D341Med (cell line): ENCODE data around the gene PHTF1.
"Not testable (repeated sequence)": the region's sequence is repeated elsewhere in the genome, so short reads cannot be mapped to it uniquely, and the experiment has no call there.

Source experiments
- DNase-seq: peaks from one replicate; pipeline ENCODE4 v3.0.0; 2012; ENCODE audit warnings: low spot score

The PHTF1 gene

DNA sequence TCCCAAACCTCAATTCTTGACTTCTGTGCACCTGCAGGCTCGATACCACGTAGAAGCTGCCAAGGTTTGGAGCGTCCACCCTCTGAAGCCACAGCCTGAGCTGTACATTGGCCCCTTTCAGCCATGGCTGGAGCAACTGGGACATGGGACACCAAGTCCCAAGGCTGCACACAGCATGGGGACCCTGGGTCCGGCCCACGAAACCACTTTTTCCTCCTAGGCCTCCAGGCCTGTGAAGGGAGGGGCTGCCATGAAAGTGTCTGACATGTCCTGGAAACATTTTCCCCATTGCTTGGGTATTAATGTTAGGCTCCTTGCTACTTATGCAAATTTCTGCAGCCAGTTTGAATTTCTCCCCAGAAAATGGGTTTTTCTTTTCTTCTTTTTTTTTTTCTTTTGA is 40.7 kb downstream of the PHTF1 start:
- not testable (repeated sequence) for DNase-seq

DNA sequence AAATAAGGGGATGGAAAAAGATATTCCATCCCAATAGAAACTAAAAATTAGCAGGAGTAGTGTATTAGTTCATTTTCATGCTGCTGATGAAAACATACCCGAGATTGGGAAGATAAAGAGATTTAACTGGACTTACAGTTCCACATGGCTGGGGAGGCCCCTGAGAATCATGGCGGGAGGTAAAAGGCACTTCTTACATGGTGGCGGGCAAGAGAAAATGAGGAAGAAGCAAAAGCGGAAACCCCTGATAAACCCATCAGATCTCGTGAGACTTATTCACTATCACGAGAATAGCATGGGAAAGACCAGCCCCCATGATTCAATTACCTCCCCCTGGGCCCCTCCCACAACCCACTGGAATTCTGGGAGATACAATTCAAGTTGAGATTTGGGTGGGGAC is 41.8 kb downstream of the PHTF1 start:
- DNase-seq: not testable (repeated sequence)

DNA sequence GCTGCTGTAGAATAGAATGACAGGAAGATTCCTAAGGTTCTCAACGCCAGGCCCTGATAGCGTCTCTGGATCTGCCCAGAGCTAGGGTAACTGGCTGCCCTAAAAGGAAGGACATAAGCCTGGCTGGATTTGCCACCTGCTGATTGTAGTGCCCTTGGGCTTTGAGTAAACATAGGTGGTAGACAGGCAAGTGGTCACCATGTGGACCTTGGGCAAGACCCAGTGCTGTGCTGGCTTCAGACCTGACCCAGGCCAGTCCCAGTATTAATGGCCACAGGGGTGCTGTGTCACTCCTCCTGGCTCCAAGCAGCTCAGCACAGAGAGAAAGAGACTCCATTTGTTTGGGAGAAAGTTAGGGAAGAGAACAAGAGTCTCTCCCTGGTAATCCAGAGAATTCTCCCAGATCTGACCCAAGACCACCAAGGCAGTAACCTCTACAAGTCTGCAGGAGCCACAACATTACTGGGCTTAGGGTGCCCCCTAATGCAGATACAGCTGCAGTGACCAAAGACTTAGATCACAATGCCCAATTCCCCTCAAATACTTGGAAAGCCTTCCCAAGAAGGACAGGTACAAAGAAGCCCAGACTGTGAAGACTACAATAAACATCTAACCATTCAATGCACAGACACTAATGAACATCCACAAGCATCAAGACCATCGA is 44.5 kb downstream of the PHTF1 start:
- no peak for DNase-seq

DNA sequence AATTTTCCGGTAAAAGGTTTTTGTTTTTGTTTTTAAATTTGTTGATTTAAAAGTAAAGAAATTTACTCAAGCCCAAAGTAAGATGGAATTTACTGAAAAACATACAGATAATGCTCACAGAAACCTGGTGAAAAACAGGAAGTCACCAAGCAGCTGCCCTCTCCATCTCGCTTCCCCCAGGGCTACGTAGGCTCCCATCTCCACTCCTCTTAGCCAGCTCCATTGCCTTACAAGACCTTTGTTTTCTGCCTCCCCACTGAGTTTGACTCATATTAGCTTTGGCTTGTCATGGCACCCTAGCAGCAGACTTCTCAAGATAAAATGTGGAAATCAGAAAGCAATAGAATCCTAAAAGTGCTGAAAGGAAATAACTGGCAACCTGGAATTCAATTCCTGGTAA is 57.9 kb downstream of the PHTF1 start:
- no peak for DNase-seq

DNA sequence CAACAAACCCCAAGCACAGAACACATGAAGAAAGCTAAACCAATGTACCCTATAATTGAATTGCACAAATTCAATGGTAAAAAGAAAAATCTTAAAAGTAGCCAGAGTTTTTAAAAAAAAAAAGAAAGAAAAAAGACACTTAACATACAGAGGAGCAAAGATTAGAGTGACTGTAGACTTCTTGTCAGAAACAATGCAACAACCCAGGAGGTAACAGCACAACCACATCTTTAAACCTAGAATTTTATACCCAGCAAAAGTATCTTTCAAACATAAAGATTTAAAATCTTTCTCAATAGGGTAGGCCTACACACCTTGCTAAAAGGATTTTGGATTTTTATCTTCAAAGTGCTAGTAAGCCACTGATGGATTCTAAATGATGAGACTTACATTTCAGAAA is 64.4 kb downstream of the PHTF1 start:
- no peak for DNase-seq

DNA sequence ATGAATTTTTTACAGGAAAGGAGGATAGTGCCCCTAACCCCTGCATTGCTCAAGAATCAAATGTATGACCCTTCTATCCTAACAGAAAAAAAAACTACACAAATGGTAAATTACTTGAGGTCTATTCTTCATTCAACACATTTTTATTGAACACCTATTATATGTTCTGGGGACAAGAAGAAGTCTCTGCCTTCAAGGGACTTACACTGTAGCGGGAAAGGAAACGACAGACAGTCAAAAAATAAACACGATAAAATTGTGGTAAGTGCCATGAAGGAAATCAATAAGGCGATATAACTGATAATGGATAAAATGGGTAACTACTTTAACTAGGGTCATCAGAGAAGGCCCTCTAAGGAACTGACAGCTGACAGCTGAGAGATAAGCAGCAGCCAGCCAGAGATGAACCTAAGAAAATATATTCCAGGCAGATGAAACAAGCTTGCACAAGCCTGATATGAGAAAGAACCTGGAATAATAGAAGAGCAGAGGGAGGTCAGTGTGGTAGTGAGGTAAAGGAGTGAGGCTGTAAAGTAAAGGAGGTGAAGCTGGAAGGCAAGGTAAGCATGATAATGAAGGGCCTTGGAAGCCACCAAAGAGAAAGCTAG is 66.4 kb downstream of the PHTF1 start:
- DNase-seq: no peak

DNA sequence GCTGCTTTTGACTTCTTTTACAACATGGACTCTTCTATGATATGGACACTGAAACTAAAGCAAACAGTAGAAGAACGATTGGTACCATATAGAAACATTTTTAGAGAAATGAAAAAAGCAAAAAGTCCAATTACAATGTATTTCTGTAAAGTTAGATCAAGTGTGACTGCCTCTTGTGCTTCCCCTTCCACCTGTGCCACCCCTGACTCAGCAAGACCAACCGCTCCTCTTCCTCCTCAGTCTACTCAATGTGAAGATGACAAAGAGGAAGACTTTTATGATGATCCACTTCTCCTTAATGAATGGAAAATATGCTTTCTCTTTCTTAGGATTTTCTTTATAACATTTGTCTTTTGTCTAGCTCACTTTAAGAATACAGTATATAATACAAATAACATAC is 66.9 kb downstream of the PHTF1 start:
- DNase-seq: no peak

DNA sequence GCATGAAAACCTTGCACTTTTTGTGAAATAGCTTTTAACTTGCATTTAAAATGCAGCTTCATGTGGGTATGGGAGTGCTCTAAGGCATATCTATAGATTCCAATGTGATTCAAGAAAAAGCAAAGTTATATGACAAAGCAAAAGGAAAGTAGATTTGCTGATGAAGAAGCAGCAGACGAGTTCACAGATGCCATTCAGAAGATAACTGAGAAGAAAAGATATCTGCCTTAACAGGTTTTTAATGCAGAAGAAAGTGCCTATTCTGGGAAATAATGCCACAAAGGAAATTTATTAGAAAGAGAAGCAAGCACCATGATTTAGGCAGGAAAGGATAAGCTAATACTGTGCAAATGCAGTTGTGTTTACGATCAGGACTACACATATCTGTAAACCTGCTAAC is 68.1 kb downstream of the PHTF1 start:
- no peak for DNase-seq

DNA sequence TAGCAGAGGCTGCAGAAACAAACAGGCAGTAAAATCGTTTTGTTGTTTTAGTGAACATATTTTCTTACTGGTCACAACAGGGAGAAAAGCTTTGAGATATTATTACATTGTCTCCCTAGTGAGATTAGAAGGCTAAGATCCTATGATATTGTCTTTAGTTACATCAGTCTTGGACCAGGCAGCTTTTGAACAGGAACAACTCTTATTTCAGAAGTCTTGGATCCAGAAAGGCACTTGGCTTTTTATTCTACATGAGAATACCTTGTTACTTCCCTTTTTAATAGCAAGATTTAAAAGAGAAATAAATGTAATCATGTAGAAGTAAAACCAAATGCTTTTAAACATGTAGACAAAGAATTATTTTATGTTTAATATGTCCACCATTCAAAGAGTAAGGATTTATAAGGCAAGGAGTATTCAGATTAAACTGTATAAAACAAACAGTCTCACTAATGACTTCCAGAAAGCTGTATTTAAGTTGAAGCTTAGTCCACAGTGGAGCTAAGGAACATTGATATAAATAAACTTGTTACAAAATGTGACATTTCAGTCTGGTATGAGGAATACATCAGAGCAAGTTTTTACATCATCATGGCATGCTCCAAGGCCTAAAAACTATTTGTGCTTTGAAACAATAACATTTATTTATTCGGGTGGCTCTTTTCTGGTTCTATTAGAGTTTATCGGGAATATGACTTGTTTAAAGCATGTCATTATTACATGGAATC is 72.2 kb downstream of the PHTF1 start:
- DNase-seq: no peak

DNA sequence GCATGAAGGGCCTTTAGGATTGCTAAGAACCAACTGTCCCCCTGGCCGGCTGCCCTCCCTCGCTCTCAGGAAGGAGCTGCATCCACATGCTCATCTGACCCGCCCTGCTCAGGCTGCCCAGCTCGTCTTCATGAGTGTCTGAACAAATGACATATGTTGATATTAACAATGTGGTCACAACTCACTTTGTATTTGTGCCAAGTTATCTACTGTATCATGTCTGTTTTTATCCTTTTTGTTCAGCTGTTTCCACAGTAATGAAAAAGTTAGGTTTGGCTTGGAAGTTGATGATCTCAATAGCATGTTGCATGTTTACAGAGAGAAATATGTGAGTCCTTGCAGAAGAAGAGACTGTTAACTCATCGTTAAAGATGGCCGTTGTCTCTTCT is 75.1 kb downstream of the PHTF1 start:
- DNase-seq: no peak

DNA sequence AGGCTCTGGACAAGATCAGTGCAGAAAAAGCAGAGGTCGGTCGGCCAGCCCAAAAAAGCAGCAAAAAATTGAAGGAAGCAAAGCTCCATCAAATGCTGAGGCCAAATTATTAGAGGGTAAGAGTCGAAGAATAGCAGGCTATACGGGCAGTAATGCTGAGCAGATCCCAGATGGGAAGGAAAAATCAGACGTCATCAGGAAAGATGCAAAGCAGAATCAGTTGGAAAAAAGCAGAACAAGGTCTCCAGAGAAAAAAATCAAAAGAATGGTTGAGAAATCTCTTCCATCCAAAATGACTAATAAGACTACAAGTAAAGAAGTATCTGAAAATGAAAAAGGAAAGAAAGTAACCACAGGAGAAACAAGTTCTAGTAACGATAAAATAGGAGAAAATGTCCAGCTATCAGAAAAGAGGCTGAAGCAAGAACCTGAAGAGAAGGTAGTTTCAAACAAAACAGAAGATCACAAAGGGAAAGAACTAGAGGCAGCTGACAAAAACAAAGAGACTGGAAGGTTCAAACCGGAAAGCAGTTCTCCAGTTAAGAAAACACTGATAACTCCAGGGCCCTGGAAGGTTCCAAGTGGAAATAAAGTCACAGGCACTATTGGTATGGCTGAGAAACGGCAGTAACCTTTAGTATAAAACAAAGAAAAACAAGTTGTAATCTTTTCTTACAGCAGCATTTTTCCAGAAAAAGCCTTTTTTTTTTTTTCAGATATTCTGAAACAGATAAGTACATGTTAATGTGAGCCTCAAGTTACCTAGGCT is 75.7 kb downstream of the PHTF1 start:
- DNase-seq: no peak

DNA sequence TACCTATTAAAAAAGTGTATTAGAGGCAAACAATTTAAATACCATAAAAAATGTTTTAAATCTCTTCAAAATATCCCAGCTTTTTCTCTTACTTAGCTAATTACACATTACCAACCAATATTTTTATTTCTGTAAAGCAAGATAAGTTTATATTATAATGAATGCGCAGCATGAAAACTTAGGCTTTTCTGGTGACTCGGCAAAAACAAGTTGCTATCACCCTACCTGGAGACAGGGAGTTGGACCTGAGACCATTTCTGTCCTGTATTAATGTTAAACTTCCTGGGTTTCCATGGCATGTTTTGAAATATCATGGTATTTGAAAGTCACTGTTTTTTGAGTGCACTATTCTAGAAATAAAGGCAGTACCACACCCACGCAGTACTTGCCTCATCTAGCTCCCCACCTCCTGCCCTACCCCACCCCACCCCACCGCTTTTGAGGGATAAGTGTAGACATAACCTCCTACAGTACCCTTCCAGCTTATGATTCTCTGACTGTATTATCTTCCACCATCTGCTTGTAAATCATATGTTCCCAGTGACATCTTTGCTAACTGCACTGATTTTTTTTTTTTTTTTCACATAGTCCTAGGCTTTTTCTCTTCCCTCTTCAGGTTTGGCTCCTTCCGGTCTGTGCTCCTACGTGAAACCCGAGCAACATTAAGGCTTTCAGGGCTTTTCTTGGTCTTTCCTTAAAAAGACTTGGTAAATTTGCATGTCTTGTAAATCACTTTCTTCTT is 77.5 kb downstream of the PHTF1 start:
- DNase-seq: no peak

DNA sequence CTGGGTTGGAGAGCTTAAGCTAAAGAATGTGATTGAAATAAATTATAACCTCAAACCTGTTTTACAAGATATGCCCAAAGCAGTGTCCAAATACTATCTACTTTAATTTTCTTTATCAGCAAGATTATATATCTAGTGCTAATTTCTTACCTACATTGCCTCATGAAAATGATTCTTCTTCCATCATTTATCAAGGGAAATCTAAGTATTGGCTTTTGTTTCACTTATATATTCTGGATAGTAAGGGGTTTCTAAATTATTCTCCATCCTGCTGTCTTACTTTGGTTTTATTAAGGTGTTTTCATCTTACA is 81.2 kb downstream of the PHTF1 start:
- no peak for DNase-seq

DNA sequence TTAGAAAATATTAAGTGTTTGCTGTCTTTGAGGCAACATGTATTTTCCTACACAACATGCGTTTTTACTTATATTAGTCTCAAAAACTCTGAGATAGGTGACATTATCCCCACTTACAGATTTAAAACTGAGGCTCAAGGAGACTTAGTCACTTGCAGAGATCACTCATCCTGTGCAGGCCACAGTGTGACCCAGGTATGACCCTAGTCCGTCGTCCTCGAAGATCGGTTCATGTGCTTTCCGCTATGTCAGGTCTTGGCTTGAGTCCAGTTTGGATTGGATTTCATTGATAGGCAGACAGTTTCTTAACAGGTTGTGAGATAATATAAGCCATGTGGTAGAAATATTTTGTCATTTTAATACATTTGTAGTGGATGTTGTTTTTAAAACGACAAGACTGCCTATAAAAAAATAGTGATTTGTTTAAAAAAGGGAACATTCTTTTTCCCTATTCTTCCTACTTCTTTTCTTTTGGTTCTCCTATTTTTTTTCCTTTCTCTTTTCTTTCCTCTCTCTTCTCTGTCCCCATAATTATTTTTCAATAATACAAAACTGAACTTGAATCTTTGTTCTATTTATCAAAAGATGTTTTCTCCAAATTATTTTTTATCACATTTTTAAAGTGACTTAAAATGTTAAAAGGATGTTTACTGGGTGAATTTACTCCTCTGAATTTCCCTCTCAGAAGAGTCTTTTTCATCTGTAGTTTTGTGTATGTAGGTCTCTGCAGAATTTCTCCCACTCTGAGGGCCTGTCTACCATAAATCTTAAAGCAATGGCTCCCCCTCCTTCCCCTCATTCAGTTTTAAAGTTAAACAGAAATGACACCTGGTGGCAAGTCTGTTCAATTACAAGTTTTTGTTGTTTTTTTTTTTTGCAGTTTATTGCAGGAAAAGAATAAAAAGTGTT is 81.8 kb downstream of the PHTF1 start:
- peak; percentile 52 for DNase-seq

DNA sequence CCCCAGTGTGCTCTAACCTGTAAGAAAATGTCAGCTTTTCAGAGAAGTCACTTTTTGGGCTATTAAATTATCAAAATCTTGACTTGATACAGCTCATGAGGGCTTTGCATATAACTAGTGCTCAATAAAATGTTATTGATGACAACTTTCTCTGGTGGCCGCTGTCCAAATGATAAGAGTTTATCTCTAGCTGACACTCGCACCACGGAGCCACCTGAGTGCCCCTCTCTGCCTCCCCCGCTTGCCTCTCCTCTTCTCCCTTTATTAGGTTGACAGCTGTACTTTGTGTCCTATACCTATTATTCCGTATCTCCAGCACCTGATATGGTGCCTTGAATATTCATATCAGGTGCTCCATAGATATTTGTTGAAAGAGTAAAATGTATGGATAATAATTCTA is 82.8 kb downstream of the PHTF1 start:
- DNase-seq: no peak

DNA sequence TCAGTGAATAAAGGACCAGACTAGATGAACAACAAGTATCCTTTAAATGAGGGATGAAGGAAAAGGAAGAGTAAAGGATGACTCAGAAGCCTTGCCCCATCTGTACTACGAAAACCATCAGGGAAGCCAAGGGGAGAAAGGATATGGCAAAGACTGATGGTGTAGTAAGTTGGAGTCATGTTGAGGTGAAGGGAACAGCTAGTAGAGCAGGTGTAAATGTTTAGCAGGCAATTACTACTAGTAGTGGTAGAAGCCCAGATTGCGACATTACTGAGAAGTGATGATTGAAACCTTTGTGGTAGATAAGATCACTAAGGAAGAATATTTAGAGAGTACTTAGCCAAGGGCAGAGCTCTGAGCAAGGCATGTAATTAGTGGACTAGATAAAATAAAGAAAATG is 84.0 kb downstream of the PHTF1 start:
- no peak for DNase-seq

DNA sequence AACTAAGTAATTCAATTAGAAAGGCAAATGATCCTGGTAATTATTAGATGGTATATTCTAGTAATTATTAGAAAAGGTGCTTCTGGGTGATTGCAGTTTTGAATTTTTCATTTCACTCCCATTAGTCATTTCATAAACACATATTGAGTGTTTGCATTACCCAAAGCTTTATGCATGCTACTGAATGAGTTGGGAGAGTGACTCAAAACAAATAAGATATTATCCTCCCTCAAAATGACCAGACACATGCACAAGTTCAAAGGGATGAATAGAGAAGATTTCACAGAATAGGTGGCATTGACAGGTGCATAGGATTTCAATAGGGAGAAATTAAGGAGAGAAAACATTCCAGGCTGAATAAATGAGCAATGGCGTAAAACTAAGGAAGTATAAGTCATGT is 84.7 kb downstream of the PHTF1 start:
- no peak for DNase-seq

DNA sequence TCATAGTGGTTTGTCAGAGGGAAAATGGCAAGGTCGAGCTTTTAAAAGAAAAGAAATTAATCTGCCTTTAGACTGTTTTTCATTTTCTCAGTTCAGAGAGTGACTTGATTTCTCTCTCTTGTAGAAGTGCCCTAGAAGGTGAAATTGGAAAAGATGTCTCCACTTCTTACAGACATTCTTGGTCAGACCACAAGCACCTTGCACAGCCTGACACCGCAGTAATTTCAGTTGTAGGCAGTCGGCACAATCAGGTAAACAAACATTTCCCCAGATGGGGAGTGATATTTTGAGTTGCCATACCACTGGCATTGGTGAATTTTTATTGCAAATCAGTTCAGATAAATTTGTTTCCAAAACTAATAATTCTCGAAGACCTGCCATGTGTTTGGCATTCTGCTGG is 86.8 kb downstream of the PHTF1 start:
- DNase-seq: no peak

DNA sequence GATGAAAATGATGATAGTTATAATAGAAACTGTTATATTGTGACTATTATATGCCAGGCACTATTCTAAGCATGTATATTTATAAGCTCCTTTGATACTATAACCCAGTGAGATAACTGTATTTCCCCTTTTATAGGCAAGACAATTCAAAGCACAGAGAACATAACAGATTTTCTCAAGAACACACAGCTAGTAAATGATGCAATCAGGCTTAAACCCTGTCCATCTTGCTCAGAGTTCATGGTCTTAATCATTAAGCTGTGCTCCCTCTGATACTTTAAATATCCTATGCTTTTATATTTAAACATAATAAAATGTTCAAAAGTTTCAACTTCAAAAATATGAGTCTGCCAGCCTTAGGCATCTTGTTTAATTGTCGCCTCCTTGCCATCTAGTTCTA is 88.6 kb downstream of the PHTF1 start:
- DNase-seq: no peak

DNA sequence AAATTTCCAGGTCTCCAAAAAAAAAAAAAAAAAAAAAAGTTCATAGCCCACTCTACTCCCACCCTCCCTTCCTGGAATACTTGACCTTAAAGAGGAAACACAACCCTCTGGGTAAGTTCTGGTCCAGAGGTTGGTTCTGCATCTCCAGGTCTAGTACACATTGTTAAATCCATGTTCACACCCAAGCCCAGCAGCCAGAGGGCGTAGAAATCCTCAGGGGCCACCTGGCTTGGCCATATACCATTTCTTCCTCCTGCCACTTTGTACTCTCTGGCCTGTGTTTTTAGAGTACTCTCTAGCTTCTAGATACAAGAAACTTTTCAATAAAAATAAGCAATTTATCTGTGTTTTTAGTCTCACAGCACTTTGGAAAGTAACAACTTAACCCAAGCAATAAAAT is 89.3 kb downstream of the PHTF1 start:
- DNase-seq: no peak

DNA sequence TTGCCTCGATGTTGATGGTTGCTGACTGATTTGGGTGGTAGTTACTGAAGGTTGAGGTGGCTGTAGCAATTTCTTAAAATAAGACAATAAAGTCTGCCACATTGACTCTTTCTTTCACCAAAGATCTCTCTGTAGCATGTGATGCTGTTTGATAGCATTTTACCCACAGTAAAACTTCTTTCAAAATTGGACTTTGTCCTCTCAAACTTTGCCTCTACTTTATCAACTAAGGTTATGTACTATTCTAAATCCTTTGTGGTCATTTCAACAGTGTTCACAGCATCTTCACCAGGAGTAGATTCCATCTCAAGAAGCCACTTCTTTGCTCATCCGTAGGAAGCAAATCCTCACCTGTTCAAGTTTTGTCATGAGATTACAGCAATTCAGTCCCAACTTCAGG is 93.2 kb downstream of the PHTF1 start:
- DNase-seq: no peak
